HG03520 (cell line): Measurements from ENCODE around the gene UBE3A.
A peak's percentile ranks its signal among the peaks of the same experiment; 100 is the strongest.
"Not testable (repeated sequence)": the region's sequence is repeated elsewhere in the genome, so short reads cannot be mapped to it uniquely, and the experiment has no call there.

Experiments used
- ATAC-seq: cut with Tn5 transposase; IDR thresholded peaks from one replicate; pipeline ENCODE4 v1.9.1; 2021; ENCODE audit warnings: mild to moderate bottlenecking, moderate library complexity; ENCODE audit not compliant: unreplicated experiment

Gene UBE3A

GRCh38 chr15:25438601-25439368 lies at the start of gene UBE3A:
Gene UBE3A, minus strand, starts transcription at chr15:25439024. Its CDS starts 29,917 bp downstream, at chr15:25409107.
- ATAC-seq, result peak; percentile 78

GRCh38 chr15:25487226-25487884 lies 48.5 kb upstream of the UBE3A start:
- ATAC-seq, result no peak

GRCh38 chr15:25486051-25486450 lies 47.2 kb upstream of the UBE3A start:
- no peak for ATAC-seq

DNA sequence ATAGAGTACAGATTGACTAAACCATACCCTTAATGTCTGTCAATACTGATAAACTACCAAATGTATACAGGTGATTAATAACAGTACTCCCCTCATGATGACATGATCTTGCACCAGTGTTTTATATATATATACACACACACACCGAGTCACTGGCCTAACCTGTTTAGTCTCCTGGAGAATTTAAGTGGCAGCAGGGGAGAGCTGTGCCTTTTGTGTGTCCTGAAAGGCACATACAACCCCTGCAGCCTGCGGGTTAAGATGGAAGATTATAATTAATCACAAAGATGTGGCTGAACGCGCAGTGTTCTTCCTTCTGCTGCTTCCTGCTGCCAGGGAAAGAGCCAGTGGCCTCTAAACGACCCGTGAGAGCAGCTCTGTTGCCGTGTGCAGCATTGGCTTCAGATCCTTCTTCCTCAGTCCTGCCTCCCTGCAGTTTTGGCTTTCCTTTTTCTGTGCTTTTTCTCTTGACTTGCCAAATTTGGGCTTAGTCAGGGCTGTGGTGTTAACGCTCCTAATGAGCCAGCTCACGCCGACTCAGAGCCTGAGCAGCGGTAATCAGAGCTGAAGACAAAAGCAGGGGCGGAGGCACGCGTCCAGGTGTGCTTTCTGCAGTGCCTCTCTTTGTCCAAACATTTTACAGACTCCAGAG lies 42.5 kb upstream of the UBE3A start:
- no peak for ATAC-seq

DNA sequence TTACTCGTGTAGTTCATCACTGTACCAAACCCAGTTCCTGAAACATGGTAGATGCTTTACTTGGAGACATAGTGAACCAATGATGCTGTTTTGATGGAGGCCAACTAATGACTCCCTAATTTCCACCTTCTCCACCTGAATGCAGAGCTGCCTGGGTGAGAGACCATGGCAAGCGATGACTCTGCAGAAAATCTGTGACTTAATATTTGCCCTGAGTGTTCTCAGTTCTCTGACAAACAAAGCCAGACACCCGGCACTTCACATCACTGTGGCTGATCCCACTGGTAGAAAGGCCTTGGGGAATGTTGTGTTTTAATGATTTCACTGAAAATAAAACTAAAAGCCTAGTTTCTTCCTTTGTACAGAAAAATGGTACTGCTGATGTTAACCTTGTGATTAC lies 39.5 kb upstream of the UBE3A start:
- ATAC-seq, result no peak

DNA sequence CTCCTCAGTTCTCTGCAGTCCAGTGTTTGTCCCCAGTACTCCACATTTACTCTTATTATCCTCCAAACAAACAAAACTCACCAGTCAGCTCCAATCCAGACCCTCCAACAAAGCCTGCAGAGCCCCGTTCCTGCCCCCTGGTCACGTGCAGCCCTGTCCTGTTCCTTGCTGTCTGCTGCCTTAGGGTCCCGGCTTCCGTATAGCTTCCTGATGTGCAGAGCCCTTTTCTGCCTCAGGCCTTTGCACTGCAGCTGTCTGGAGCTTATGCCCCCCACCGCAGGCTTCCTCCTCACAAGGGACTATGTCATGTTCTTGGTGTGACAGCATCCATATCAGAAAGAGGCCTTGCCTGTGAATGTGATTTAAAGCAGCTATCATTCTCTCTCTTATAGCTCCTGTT lies 39.0 kb upstream of the UBE3A start:
- ATAC-seq, result no peak

DNA sequence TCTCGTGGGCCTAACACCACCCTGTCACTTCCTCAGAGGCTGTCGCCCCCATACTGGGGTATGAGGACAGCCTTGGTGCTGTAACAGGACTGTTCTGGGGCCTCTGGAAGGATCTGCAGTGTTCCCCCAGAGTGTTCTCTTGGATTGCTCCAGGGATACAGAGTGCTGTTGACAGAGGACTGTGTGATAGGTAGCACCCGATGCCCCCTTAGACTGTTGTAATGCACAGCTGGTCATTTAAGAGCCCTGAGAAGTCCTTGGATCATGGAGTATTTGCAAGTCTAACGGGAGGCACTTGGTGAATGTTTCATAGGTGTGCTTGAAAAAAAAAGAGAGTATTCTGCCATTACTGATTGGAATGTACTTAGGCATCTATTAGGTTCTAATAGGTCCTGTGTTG lies 35.4 kb upstream of the UBE3A start:
- no peak for ATAC-seq

GRCh38 chr15:25470230-25470629 lies 31.4 kb upstream of the UBE3A start:
- ATAC-seq, result no peak

DNA sequence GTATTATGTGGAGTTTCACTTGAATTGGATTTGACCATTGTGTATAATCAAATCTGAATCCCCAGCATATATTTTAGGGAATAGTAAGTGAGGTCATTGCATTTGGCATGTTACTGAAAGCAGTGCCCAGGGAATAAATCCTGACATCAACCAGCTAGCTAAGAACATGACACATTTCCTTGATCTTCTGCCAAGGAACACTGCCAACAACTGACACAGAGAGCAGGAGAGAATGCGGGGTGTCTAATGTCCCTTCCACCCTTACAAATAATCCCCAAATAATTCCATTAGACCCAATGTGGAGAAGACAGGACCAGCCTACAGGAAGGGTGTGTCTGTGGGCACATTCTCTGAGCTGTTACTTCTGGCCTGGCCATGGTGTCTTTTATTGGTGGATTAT lies 30.6 kb upstream of the UBE3A start:
- no peak for ATAC-seq

DNA sequence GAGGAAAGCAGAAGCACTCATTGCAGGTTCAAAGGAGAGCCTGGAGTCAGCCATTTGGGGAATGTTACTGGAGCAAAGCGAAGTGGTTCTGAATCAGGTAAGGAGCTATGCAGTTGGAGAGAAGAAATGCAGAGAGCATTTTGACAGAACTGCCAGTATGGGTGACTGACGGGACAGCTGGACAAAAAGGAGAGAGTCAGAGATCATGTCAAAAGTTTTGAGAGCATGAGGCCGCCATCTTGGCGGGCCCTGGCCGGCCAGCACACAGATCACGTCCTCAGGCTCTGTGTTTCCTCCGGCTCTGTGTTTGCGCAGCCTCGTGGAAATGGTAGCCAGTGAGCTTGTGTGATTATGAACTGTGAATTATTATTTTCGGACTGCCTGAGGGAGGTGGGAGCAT lies 29.8 kb upstream of the UBE3A start:
- ATAC-seq, result no peak

- no peak for ATAC-seq
Measured at GRCh38 chr15:25465835-25466234, 27.0 kb upstream of the UBE3A start.

- ATAC-seq, result no peak
Measured at GRCh38 chr15:25464784-25465183, 26.0 kb upstream of the UBE3A start.

DNA sequence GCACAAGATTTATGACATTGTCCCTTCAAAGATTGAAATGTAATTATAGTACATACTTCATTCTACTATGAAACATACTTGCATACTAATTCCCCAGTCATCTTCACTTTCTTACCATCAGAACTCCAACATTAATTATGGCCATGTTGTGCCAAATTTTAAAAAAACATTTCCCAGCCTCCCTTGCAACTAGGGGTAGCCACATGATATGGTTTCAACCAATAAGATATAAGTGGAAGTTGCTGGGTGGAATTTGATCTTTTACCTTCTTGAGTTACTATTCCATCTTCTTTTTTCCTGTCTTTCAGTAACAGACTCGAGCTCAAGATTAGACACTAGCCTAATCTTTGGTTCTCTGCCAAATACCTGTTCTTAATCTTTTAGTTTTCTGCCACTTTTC lies 25.6 kb upstream of the UBE3A start:
- ATAC-seq, result no peak

- no peak for ATAC-seq
Measured at GRCh38 chr15:25456196-25456595, 17.4 kb upstream of the UBE3A start.

GRCh38 chr15:25455226-25455625 lies 16.4 kb upstream of the UBE3A start:
- no peak for ATAC-seq

- no peak for ATAC-seq
Measured at GRCh38 chr15:25454771-25455170, 15.9 kb upstream of the UBE3A start.

- not testable (repeated sequence) for ATAC-seq
Measured at GRCh38 chr15:25453246-25453645, 14.4 kb upstream of the UBE3A start.

- no peak for ATAC-seq
Measured at GRCh38 chr15:25451501-25451900, 12.7 kb upstream of the UBE3A start.

DNA sequence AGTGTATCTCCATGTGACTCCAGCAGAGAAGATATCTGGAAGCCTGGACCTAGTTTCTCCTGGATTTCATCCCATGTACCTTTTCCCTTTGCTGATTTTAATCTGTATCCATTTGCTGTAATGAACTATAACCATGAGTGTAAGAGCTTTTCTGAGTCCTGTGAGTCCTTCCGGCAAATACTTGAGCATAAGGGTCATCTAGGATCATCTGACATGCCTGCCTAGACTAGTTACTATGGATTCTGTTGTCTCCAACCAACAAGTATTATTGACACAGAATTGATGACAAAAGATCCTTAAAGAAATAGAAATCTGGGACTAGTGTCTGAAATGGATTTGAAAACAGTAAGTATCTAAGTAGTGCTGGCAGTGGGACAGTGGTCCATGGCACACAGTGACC lies 11.3 kb upstream of the UBE3A start:
- no peak for ATAC-seq

DNA sequence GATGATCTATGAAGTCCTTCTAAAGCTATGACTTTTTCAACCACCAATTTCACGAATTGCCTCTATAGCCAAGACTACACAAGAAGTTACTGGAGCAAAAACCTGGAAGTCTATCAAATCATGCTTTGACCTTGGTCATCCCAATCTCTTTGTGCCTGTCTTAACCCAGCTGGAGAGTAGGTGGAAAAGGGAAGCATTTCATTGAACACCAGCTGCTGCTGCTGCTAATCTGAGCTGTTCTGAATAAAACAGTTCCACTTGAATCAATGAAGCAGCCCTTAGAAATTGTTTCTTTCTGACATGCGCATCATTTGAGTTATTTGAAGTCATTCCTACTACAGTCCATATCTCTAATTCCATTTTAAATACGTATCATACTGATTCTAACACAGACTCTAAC lies 7.3 kb upstream of the UBE3A start:
- ATAC-seq, result no peak

DNA sequence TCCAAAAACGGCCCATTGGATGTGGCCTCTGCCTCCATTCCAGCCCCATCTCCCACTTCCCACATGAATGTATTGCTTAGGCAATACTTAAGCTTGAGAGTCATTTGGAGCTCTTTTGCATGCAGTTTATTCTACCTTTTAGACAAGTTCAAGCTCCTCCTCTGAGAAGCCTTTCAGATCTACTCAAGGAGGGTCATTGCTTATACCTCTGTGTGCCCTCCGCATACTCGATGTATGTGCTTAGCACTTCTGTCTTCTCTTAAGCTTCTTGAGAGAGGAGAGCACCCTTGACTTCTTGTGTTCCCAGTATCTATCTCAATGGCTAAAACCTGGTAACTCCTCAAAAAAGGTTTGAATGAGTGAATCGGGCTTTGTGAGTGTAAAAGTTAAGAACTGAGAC lies 6.6 kb upstream of the UBE3A start:
- ATAC-seq, result no peak

DNA sequence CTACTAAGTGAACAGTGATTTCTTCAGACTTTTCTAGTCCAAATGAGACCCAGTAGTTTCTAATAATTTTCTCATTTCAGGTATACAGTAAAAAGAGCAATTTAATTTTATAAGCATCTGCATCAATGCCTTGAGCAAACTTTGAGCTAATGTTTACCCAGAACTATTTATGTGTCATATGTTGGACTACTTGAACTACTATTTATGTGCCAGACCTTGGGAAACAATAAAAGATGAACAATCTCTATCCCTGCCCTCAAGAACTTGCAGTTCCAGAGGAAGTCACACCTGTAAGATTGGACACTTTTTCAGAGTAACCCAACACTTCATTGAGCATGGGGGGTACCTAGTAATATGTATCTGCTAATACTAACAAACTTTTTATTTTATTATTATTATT lies 2.3 kb upstream of the UBE3A start:
- ATAC-seq, result no peak
